Mucosa of descending colon (tissue), 3 donors: ENCODE results near the gene WDR47. TPM values are rescaled to one million over a fixed set of nuclear protein-coding genes. Genes with fewer than 3 reads are reported as not detected.

Experiments
- ATAC-seq: fragments of 200-7000 bp; cut with Tn5 transposase; one replicate; pipeline ENCODE4 v1.9.1; 2020; ENCODE audit warnings: mild to moderate bottlenecking, moderate library complexity
- DNase-seq, 3 donors: peaks; one replicate each; pipeline ENCODE4 v3.0.0-alpha.2; 2020
- H3K36me3 ChIP-seq: fragments of 200-600 bp; one replicate; pipeline ENCODE4 v1.8.0; 2021; ENCODE audit warnings: low read depth, mild to moderate bottlenecking
- H3K4me1 ChIP-seq: fragments of 200-600 bp; one replicate; pipeline ENCODE4 v1.8.0; 2021; ENCODE audit warnings: low read depth, mild to moderate bottlenecking
- H3K4me3 ChIP-seq: fragments of 200-600 bp; one replicate; pipeline ENCODE4 v1.8.0; 2021; ENCODE audit warnings: mild to moderate bottlenecking
- H3K9me3 ChIP-seq: fragments of 200-600 bp; one replicate; pipeline ENCODE4 v1.8.0; 2021; ENCODE audit warnings: mild to moderate bottlenecking
- CTCF ChIP-seq: fragments of 200-600 bp; IDR thresholded peaks from one replicate; pipeline ENCODE4 v1.8.0; 2022; ENCODE audit warnings: antibody characterized with exemption, mild to moderate bottlenecking
- intact Hi-C, 2 donors: fragments of 100-400 bp; cut with DNase I in 1 of 2; cut with micrococcal nuclease in 1 of 2; formaldehyde crosslinking; loops; one replicate each; pipeline versions ENCODE4 v1.11.0 to v1.11.1; 2022; cut with DNase I, micrococcal nuclease
- total RNA-seq, 3 donors: library from RNA; stranded (reverse); fragmentation: NEBNext Ultra II Directional in 2 of 3; extraction: Animal tissue kit (Norgen Biotek cat#: 25700) in 2 of 3; gene quantifications; one replicate each; pipeline versions ENCODE4 v1.2.1 to v1.2.4, GENCODE V29; 2021 to 2023
- donor health status: DM: no; HTN: no; CAD: no; lungs with moderate emphysema.
- donor health status: DM: no; HTN: no; CAD: no.
- donor health status: DM: no; HTN: yes; CAD: no.

The WDR47 gene
- total RNA-seq, 3 donors from 2014 or later = 6.5 to 25.4 (median 7.5) TPM

GRCh38 chr1:109078317-109078716 lies 36.4 kb upstream of the WDR47 start:
- Histone ChIP-seq H3K36me3 (no peaks in the 10 kb centered on the region), H3K4me1 (peaks cover 9% of the 10 kb centered on the region), H3K9me3 (no peaks in the 10 kb centered on the region), H3K4me3 (no peak overlapping the region)
- intact Hi-C loops = no loop called here
- DNase-seq (no peak), ATAC-seq (no peak)
- no peak for TF ChIP-seq CTCF

- H3K4me1 ChIP-seq = peaks cover 9% of the 10 kb centered on the region
- H3K4me3 ChIP-seq = peak within 1 kb of the TSS; percentile 42
- H3K36me3 ChIP-seq = no peaks in the 10 kb centered on the region
- H3K9me3 ChIP-seq = no peaks in the 10 kb centered on the region
- no peak for TF ChIP-seq CTCF
- intact Hi-C loops = no loop called here
- ATAC-seq (peak; percentile 100), DNase-seq (peak; percentile 94 to 97 (median 95))
Observed at GRCh38 chr1:109075531-109076490, 33.9 kb upstream of the WDR47 start, which contains the start of gene TAF13. TAF13 (minus strand) TSS chr1:109076003; CDS start chr1:109075947, 56 bp downstream.

GRCh38 chr1:109069294-109069693 lies 27.4 kb upstream of the WDR47 start:
- Histone ChIP-seq H3K4me1 (no peaks in the 10 kb centered on the region), H3K36me3 (no peaks in the 10 kb centered on the region), H3K9me3 (no peaks in the 10 kb centered on the region), H3K4me3 (no peak overlapping the region)
- intact Hi-C loops = no loop called here
- ATAC-seq (no peak), DNase-seq (no peak)
- no peak for TF ChIP-seq CTCF

- Histone ChIP-seq H3K4me3 (no peak overlapping the region), H3K36me3 (no peaks in the 10 kb centered on the region), H3K4me1 (no peaks in the 10 kb centered on the region), H3K9me3 (no peaks in the 10 kb centered on the region)
- no peak for TF ChIP-seq CTCF
- no peak for ATAC-seq
- DNase-seq = no peak
- intact Hi-C loops = no loop called here
Observed at GRCh38 chr1:109067883-109068282, 26.0 kb upstream of the WDR47 start.

GRCh38 chr1:109065137-109065536 lies 23.2 kb upstream of the WDR47 start:
- H3K4me3 ChIP-seq = no peak overlapping the region
- H3K36me3 ChIP-seq = no peaks in the 10 kb centered on the region
- intact Hi-C loops = no loop called here
- H3K4me1 ChIP-seq = no peaks in the 10 kb centered on the region
- no peaks in the 10 kb centered on the region for H3K9me3 ChIP-seq
- no peak for DNase-seq
- ATAC-seq = no peak
- TF ChIP-seq CTCF = no peak
